Endodermal cell (in vitro differentiated cells): ENCODE data around the gene HABP4. TPM values are rescaled to one million over a fixed set of nuclear protein-coding genes. Genes with fewer than 3 reads are reported as not detected.

Experiments
- DNase-seq: peaks from one replicate; pipeline ENCODE4 v3.0.0-alpha.2; 2017
- H3K27ac ChIP-seq: 2 replicates; pipeline ENCODE4 v1.5.1; 2013; ENCODE audit warnings: mild to moderate bottlenecking, low read depth, low read length, moderate library complexity
- H3K27me3 ChIP-seq: 2 replicates; pipeline ENCODE4 v1.6.1; 2013; ENCODE audit warnings: mild to moderate bottlenecking, low read length, moderate library complexity; ENCODE audit not compliant: insufficient read depth, control insufficient read depth, poor library complexity, severe bottlenecking
- H3K36me3 ChIP-seq: 2 replicates; pipeline ENCODE4 v1.7.0; 2013; ENCODE audit warnings: mild to moderate bottlenecking, low read length, moderate library complexity; ENCODE audit not compliant: control insufficient read depth, insufficient read depth
- H3K4me1 ChIP-seq: one replicate; pipeline ENCODE4 v1.7.0; 2013; ENCODE audit warnings: low read length; ENCODE audit not compliant: control insufficient read depth, insufficient read depth
- H3K4me3 ChIP-seq: 2 replicates; pipeline ENCODE4 v1.5.1; 2013; ENCODE audit warnings: mild to moderate bottlenecking, low read length, moderate library complexity
- H3K9ac ChIP-seq: 2 replicates; pipeline ENCODE4 v1.6.1; 2013; ENCODE audit warnings: mild to moderate bottlenecking, low read length, moderate library complexity; ENCODE audit not compliant: poor library complexity, severe bottlenecking; ENCODE audit errors: extremely low read depth
- H3K9me3 ChIP-seq: 2 replicates; pipeline ENCODE4 v1.6.1; 2013; ENCODE audit warnings: mild to moderate bottlenecking, low read length, moderate library complexity; ENCODE audit not compliant: control insufficient read depth
- H3K27ac Mint-ChIP-seq: 2 replicates; pipeline ENCODE4 v1.8.0; 2020; ENCODE audit warnings: mixed read lengths
- H3K27me3 Mint-ChIP-seq: 2 replicates; pipeline ENCODE4 v1.8.0; 2021; ENCODE audit warnings: mild to moderate bottlenecking, mixed read lengths; ENCODE audit not compliant: insufficient read depth
- H3K36me3 Mint-ChIP-seq: 2 replicates; pipeline ENCODE4 v1.8.0; 2020; ENCODE audit warnings: low read depth, mixed read lengths
- H3K4me1 Mint-ChIP-seq: 2 replicates; pipeline ENCODE4 v1.8.0; 2020; ENCODE audit warnings: mixed read lengths
- H3K4me3 Mint-ChIP-seq: 2 replicates; pipeline ENCODE4 v1.8.0; 2020; ENCODE audit warnings: mild to moderate bottlenecking, moderate library complexity, mixed read lengths
- H3K9me3 Mint-ChIP-seq: 2 replicates; pipeline ENCODE4 v1.8.0; 2020; ENCODE audit warnings: mild to moderate bottlenecking, mixed read lengths
- CTCF ChIP-seq: fragments of 200-600 bp; sonication (generic); conservative IDR thresholded peaks from 2 replicates; pipeline ENCODE4 v1.5.0; 2021; ENCODE audit warnings: antibody characterized with exemption, mild to moderate bottlenecking
- WGBS, 2 experiments: methylation state at CpG; one replicate each; pipeline versions ENCODE4 v1.1.5 to v1.1.7; 2013; ENCODE audit warnings: missing lambda C conversion rate in 2 of 2, mixed read lengths in 1 of 2; ENCODE audit not compliant: insufficient coverage in 1 of 2, insufficient read length in 1 of 2; 5-methylcytosine and 5-hydroxymethylcytosine counted together
- total RNA-seq, 2 donors: library from RNA; stranded (reverse); fragmentation: NEBNext Ultra II Directional in 1 of 2; extraction: Animal tissue kit (Norgen Biotek cat#: 25700) in 1 of 2; gene quantifications; 2 replicates in 1 of 2; 3 replicates in 1 of 2; pipeline ENCODE4 v1.2.1, GENCODE V29; 2021

The HABP4 gene
- total RNA-seq, 2 donors from 2014 or later = 10.0 to 12.1 TPM

DNA sequence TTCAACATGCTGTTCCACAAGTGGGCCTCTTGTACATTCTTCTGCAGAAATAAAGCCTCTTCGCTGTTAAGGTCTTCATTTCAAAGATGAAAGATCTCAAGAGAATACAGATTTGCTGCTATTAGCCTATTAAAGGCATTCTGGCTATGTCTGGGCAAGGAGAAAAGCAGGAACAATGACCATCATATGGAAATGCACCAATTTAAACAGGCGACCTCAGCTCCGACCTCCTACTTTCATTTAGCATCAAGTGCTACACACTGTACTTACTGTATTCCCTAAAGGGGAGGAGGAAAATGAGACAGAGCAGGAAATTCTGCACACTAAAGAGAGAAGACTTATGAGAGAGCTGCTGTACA lies 64.8 kb downstream of the HABP4 start:
- H3K36me3 ChIP-seq = peaks cover 18% of the 10 kb centered on the region
- Mint-ChIP-seq H3K27ac (no peak overlapping the region), H3K4me3 (no peak overlapping the region), H3K4me1 (no peaks in the 10 kb centered on the region), H3K27me3 (no peaks in the 10 kb centered on the region), H3K36me3 (peaks cover 33% of the 10 kb centered on the region), H3K9me3 (no peaks in the 10 kb centered on the region)
- no peak overlapping the region for H3K4me3 ChIP-seq
- no peak for TF ChIP-seq CTCF
- no peaks in the 10 kb centered on the region for H3K9me3 ChIP-seq
- no peak overlapping the region for H3K27ac ChIP-seq
- no peaks in the 10 kb centered on the region for H3K4me1 ChIP-seq
- DNase-seq = no peak
- WGBS, 2 experiments = 82 to 100% methylated on average over 1 to 3 of the region's 3 CpGs
- H3K27me3 ChIP-seq = no peaks in the 10 kb centered on the region
- H3K9ac ChIP-seq = no peak overlapping the region

DNA sequence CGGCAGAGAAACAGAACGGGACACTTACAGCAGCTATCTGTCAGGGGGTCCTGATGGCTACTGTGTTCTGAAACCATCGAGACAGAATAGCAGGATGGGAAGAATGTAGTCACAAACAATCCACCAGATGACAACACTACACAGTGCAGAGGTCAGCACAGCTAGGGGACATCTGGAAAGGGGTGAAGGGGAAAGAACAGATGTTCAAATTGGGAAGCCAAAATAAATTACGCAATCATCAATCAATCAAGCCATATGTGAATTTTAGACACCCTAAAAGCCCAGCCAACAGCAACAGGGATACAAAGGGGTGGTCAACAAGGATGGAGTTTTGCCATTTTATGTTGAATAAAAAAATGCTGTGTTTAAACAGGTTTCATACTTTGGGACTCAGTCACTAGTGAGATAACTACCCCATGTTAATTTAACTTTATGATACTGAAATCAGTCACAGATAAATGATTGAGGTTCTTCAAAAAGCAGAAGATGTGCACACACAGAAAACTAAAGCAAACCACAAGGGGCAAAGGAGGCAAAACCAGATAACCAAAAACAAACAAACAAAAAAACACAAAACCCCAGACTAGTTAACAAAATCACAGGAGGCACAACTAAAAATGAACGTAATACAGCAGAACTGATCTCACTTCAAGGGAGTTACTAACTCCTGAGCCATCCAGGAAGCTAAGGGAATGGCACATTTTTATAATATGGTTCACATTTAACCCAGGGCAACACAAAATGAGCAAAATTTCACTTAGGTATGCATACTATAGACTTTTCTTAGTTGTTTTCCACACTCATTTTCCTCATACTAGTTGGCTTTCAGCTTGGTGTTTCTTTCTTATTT lies 65.9 kb downstream of the HABP4 start:
- Histone ChIP-seq H3K4me3 (no peak overlapping the region), H3K27me3 (no peaks in the 10 kb centered on the region), H3K36me3 (peaks cover 18% of the 10 kb centered on the region), H3K27ac (no peak overlapping the region), H3K9me3 (no peaks in the 10 kb centered on the region), H3K9ac (no peak overlapping the region), H3K4me1 (no peaks in the 10 kb centered on the region)
- Mint-ChIP-seq H3K27me3 (no peaks in the 10 kb centered on the region), H3K4me1 (no peaks in the 10 kb centered on the region), H3K36me3 (peaks cover 37% of the 10 kb centered on the region), H3K9me3 (no peaks in the 10 kb centered on the region), H3K4me3 (no peak overlapping the region), H3K27ac (no peak overlapping the region)
- no peak for TF ChIP-seq CTCF
- 88 to 91% methylated on average over 3 to 5 of the region's 5 CpGs for WGBS, 2 experiments
- DNase-seq = no peak

DNA sequence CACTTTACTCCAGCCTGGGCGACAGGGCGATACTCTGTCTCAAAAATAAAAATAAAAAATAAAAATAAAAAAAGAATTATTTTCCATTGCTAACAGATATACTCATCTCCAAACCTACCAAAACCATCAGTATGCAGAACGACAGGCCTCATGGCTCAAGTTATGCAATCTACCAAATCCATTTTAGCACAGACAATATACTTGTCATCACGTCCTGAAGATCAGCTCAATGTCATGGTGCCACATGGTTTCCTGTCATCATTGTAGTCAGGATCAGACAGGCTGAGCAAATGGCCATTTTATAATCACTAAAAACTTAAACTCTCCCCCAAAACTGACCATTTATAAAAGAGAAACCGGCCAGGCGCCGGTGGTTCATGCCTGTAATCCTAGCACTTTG lies 69.1 kb downstream of the HABP4 start:
- H3K27ac ChIP-seq = no peak overlapping the region
- H3K9ac ChIP-seq = no peak overlapping the region
- TF ChIP-seq CTCF = no peak
- no peaks in the 10 kb centered on the region for H3K27me3 ChIP-seq
- no peak for DNase-seq
- H3K9me3 ChIP-seq = no peaks in the 10 kb centered on the region
- Mint-ChIP-seq H3K36me3 (peaks cover 39% of the 10 kb centered on the region), H3K27ac (no peak overlapping the region), H3K4me1 (no peaks in the 10 kb centered on the region), H3K4me3 (no peak overlapping the region), H3K9me3 (no peaks in the 10 kb centered on the region), H3K27me3 (no peaks in the 10 kb centered on the region)
- peaks cover 35% of the 10 kb centered on the region for H3K36me3 ChIP-seq
- H3K4me1 ChIP-seq = no peaks in the 10 kb centered on the region
- H3K4me3 ChIP-seq = no peak overlapping the region
- WGBS, 2 experiments = 94 to 100% methylated on average over 4 to 5 of the region's 7 CpGs
